LHCN-M2 (cell line): ENCODE measurements around the gene BCAS4. TPM values are rescaled to one million over a fixed set of nuclear protein-coding genes. Genes with fewer than 3 reads are reported as not detected.
"Not testable (repeated sequence)": the region's sequence is repeated elsewhere in the genome, so short reads cannot be mapped to it uniquely, and the experiment has no call there.

Experiments
- DNase-seq: peaks from one replicate; pipeline ENCODE4 v3.0.0-alpha.2; 2012; ENCODE audit warnings: low read depth
- polyA plus RNA-seq: library from polyadenylated mRNA; unstranded; fragments of >200 nt; gene quantifications from one replicate; pipeline ENCODE4 v1.2.1, GENCODE V29; 2012; ENCODE audit warnings: missing spikeins
- total RNA-seq: library from RNA; depleted of rRNA; stranded (reverse); fragments of >200 nt; gene quantifications from 2 replicates; pipeline ENCODE4 v1.2.3, GENCODE V29; 2014; rRNA removed

Gene BCAS4
- total RNA-seq, result 9.7 and 14.5 TPM in 2 replicates
- 12.1 TPM for polyA plus RNA-seq

- DNase-seq, result peak; percentile 73
Measured at GRCh38 chr20:50794846-50795634, at the start of gene BCAS4. TSS of gene BCAS4 (plus strand) at chr20:50795061. CDS start at chr20:50795084, 23 bp downstream.

GRCh38 chr20:50745634-50746137 is 49.2 kb upstream of the BCAS4 start:
- no peak for DNase-seq

GRCh38 chr20:50746138-50746940 is 48.5 kb upstream of the BCAS4 start:
- no peak for DNase-seq

GRCh38 chr20:50747275-50747674 is 47.6 kb upstream of the BCAS4 start:
- DNase-seq, result no peak

GRCh38 chr20:50750145-50750671 is 44.7 kb upstream of the BCAS4 start:
- no peak for DNase-seq

- no peak for DNase-seq
Measured at GRCh38 chr20:50753152-50753551, 41.7 kb upstream of the BCAS4 start.

GRCh38 chr20:50754420-50754819 is 40.4 kb upstream of the BCAS4 start:
- DNase-seq, result no peak

GRCh38 chr20:50756447-50756846 is 38.4 kb upstream of the BCAS4 start:
- DNase-seq, result no peak

GRCh38 chr20:50758469-50758868 is 36.4 kb upstream of the BCAS4 start:
- no peak for DNase-seq

- DNase-seq, result no peak
Measured at GRCh38 chr20:50758992-50759391, 35.9 kb upstream of the BCAS4 start.

GRCh38 chr20:50759678-50760077 is 35.2 kb upstream of the BCAS4 start:
- no peak for DNase-seq

- no peak for DNase-seq
Measured at GRCh38 chr20:50762045-50762422, 32.8 kb upstream of the BCAS4 start.

- peak; percentile 62 for DNase-seq
Measured at GRCh38 chr20:50762435-50763220, 32.2 kb upstream of the BCAS4 start.

GRCh38 chr20:50763550-50764458 is 31.1 kb upstream of the BCAS4 start:
- DNase-seq, result not testable (repeated sequence)

- peak; percentile 11 for DNase-seq
Measured at GRCh38 chr20:50765251-50765650, 29.6 kb upstream of the BCAS4 start.

- DNase-seq, result no peak
Measured at GRCh38 chr20:50765674-50766073, 29.2 kb upstream of the BCAS4 start.

- DNase-seq, result not testable (repeated sequence)
Measured at GRCh38 chr20:50766955-50767809, 27.7 kb upstream of the BCAS4 start.

- DNase-seq, result not testable (repeated sequence)
Measured at GRCh38 chr20:50768991-50769390, 25.9 kb upstream of the BCAS4 start.

- not testable (repeated sequence) for DNase-seq
Measured at GRCh38 chr20:50769551-50770085, 25.2 kb upstream of the BCAS4 start.
